Transverse colon (tissue), 4 donors: ENCODE results near the gene ZNF423. TPM values are rescaled to one million over a fixed set of nuclear protein-coding genes. Genes with fewer than 3 reads are reported as not detected.
A peak's percentile ranks its signal among the peaks of the same experiment; 100 is the strongest.

Source experiments
- DNase-seq: peaks from one replicate; pipeline ENCODE4 v3.0.0-alpha.2; 2019
- H3K27ac ChIP-seq, 4 donors: fragments of 200-600 bp; sonication (generic); 2 replicates each; pipeline ENCODE4 v1.5.1; 2016 to 2018; ENCODE audit warnings: inconsistent platforms in 4 of 4
- H3K27me3 ChIP-seq: fragments of 200-600 bp; sonication (generic); 2 replicates; pipeline ENCODE4 v1.5.1; 2017; ENCODE audit warnings: inconsistent platforms
- H3K36me3 ChIP-seq, 4 donors: fragments of 200-600 bp; sonication (generic); 2 replicates each; pipeline ENCODE4 v1.5.1; 2017 to 2019; ENCODE audit warnings: inconsistent platforms in 4 of 4
- H3K4me1 ChIP-seq, 4 donors: fragments of 200-600 bp; sonication (generic); 2 replicates each; pipeline ENCODE4 v1.5.1; 2017 to 2020; ENCODE audit warnings: inconsistent platforms in 4 of 4
- H3K4me3 ChIP-seq, 4 donors: fragments of 200-600 bp; sonication (generic); 1 replicate in 1 of 4; 2 replicates in 3 of 4; pipeline versions ENCODE4 v1.5.1 to v1.6.1; 2017 to 2019; ENCODE audit warnings: inconsistent platforms in 4 of 4
- H3K9me3 ChIP-seq, 2 donors: fragments of 200-600 bp; sonication (generic); 2 replicates each; pipeline ENCODE4 v1.5.1; 2017 to 2019; ENCODE audit warnings: inconsistent platforms in 2 of 2
- EP300 ChIP-seq: sonication (generic); formaldehyde crosslinking; IDR thresholded peaks from one replicate; pipeline ENCODE4 v1.6.1; 2017; ENCODE audit warnings: antibody characterized with exemption, low read depth
- POLR2A ChIP-seq: fragments of 450-650 bp; IDR thresholded peaks from one replicate; pipeline ENCODE4 v1.6.1; 2016; ENCODE audit warnings: antibody characterized with exemption, mild to moderate bottlenecking, moderate library complexity
- POLR2AphosphoS5 ChIP-seq, 3 donors: sonication (generic); formaldehyde crosslinking; IDR thresholded peaks; one replicate each; pipeline ENCODE4 v1.6.1; 2016; ENCODE audit warnings: antibody characterized with exemption in 3 of 3
- WGBS, 2 donors: methylation state at CpG; one replicate each; pipeline ENCODE4 v1.1.5; 2018; ENCODE audit warnings: low coverage in 1 of 2; 5-methylcytosine and 5-hydroxymethylcytosine counted together
- in situ Hi-C, 4 donors: fragments of 200-750 bp; cut with MboI; loops; one replicate each; pipeline versions ENCODE4 v1.15.0 to v1.15.1; 2017; ENCODE audit warnings: low sequenced_read_pairs in 3 of 4, low pct_ligation_motif_present in 1 of 4, low pct_unique_long_range_greater_than_20kb in 1 of 4
- intact Hi-C: fragments of 100-400 bp; cut with DNase I; formaldehyde crosslinking; loops from one replicate; pipeline ENCODE4 v1.15.1; 2023; ENCODE audit warnings: low total_unique reads
- total RNA-seq, 4 donors: library from RNA; depleted of rRNA; stranded (reverse); fragments of >200 nt; gene quantifications; one replicate each; pipeline ENCODE4 v1.1.0, GENCODE V29; 2016
- TF ChIP-seq, protein P1 (sequence below), 5 experiments: fragments of 200-600 bp in 3 of 5; fragments of 450-650 bp in 2 of 5; sonication (generic) in 3 of 5; IDR thresholded peaks; 1 replicate in 2 of 5; 2 replicates in 3 of 5; pipeline ENCODE4 v1.5.1; 2016 to 2017; ENCODE audit warnings: antibody characterized with exemption in 5 of 5, inconsistent platforms in 3 of 5, mild to moderate bottlenecking in 2 of 5, moderate library complexity in 1 of 5

The ZNF423 gene
- total RNA-seq, 4 donors from 2014 or later: 4.9 to 13.1 (median 7.2) TPM

DNA sequence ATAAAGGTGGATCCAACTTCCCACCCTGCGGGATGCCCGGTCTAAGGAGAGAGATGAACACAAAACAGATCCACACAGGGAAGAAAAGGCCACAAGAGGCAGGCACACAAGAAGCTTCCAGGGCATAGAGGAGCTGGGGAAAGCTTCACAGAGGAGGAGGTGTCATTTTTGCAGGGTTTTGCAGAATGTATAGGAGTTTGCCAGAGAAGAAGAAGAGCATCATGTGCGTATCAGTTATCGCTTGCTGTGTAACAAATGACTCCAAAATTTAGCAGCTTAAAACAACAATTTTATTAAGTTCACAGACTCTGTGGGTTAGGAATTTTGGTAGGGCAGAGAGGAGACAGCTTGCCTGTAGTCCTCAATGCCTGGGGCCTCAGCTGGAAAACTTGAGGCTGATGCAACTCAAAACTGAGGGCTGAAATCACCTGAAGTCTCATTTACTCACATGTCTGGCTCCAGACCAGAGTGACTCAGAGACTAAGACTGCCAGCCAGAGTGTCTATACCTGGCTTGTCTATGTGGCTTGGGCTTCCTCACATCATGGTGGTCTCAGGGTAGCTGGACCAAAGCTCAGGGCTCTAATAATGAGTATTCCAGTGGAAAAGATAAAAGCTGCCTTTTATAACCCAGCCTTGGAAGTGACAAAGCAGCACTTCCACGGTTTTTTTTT lies 33.9 kb upstream of the ZNF423 start:
- intact Hi-C loops (no loop called here), in situ Hi-C loops (no loop called here)
- H3K4me1 ChIP-seq: no peaks in the 10 kb centered on the region
- H3K4me3 ChIP-seq: no peak overlapping the region
- no peak for DNase-seq
- no peak overlapping the region for H3K27ac ChIP-seq
- no peak for TF ChIP-seq EP300
- TF ChIP-seq, protein P1, sequence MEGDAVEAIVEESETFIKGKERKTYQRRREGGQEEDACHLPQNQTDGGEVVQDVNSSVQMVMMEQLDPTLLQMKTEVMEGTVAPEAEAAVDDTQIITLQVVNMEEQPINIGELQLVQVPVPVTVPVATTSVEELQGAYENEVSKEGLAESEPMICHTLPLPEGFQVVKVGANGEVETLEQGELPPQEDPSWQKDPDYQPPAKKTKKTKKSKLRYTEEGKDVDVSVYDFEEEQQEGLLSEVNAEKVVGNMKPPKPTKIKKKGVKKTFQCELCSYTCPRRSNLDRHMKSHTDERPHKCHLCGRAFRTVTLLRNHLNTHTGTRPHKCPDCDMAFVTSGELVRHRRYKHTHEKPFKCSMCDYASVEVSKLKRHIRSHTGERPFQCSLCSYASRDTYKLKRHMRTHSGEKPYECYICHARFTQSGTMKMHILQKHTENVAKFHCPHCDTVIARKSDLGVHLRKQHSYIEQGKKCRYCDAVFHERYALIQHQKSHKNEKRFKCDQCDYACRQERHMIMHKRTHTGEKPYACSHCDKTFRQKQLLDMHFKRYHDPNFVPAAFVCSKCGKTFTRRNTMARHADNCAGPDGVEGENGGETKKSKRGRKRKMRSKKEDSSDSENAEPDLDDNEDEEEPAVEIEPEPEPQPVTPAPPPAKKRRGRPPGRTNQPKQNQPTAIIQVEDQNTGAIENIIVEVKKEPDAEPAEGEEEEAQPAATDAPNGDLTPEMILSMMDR (IDR thresholded peaks at IDR 0.05): no peak
- TF ChIP-seq POLR2AphosphoS5 (IDR thresholded peaks at IDR 0.05): no peak
- no peak for TF ChIP-seq POLR2A
- H3K9me3 ChIP-seq: no peaks in the 10 kb centered on the region
- no peaks in the 10 kb centered on the region for H3K27me3 ChIP-seq
- 88 to 90% methylated on average over 5 of the region's 5 CpGs for WGBS, 2 donors
- H3K36me3 ChIP-seq: no peaks in the 10 kb centered on the region

DNA sequence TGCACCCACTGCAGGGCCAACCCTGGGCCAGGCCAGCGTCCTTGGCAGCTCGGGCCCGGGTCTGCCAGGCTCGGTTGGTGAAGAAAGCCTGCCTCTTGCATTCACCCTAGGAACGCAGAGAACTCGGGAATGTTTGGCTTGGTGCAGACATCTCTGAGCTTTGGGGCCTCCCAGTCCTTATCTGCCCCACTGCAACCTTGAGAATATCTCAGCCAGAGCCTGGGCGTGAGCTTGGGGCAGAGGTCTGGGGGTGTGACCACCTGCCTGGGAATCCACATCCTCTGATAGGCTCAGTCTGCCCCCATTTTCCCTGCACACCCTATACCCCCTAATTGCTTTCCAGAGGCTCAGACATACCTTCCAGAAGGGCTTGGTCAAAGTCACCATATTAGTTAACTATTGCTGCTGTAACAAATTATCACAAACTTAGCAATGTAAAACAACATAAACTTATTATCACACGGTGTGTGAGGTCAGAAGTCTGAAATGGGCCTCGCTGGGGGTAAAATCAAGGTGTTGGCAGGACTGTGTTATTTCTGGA lies 30.7 kb upstream of the ZNF423 start:
- WGBS, 2 donors: 80 to 81% methylated on average over 2 to 9 of the region's 9 CpGs
- H3K4me3 ChIP-seq: no peak overlapping the region
- no peaks in the 10 kb centered on the region for H3K9me3 ChIP-seq
- H3K4me1 ChIP-seq: peaks cover 0 to 17% (median 11%) of the 10 kb centered on the region in 4 donors
- no peak overlapping the region for H3K27ac ChIP-seq
- in situ Hi-C loops (no loop called here), intact Hi-C loops (no loop called here)
- no peaks in the 10 kb centered on the region for H3K36me3 ChIP-seq
- TF ChIP-seq POLR2A (no peak), EP300 (no peak), POLR2AphosphoS5 (IDR thresholded peaks at IDR 0.05) (no peak)
- TF ChIP-seq, protein P1 (IDR thresholded peaks at IDR 0.05): no peak
- no peak for DNase-seq
- H3K27me3 ChIP-seq: no peaks in the 10 kb centered on the region

DNA sequence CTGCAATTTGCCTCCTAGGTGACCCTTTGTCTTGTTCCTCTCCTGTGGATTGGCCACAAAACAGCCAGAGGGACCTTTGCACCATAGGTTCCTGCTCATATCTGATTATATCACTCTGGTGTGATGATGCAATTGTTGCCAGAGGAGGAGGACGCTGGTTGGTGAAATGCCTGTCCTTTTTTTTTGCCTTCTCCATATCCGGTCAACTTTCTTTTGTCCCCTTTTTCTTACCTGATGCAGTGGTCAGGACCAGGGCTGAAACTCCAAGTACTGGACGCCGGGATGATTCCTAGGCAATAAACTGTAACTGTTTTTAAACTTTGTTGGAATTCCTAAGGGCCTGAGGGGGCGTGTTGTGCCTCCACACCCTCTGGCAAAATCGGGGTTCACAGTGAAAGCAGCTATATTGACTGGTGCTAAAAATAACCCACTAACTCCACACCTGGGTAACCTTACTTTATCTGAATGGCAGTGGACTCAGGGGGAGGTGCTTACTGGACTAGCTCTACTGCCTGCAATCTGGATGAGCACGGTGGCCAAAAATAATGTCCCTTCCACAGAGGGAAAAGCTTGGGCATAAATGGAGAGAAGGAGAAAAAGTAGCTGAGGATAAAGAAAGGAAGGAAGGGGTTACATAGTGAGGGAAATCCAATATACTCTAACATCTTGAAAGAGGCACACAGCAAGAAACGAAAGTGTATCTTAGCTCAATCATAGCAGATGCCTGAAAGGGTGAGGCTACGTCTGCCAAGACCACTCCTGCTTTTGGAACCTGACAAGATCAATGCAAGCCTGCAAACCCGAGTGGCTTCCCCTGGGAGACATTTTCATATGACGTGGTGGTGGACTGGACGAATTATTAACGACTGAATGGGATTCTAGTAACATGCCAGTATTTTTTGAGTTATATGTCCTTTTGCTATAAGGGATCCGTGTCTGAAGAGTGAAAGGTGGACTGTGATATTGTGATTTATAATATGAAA lies 28.4 kb upstream of the ZNF423 start:
- Histone ChIP-seq H3K9me3 (no peaks in the 10 kb centered on the region), H3K4me1 (peaks cover 0 to 17% (median 11%) of the 10 kb centered on the region in 4 donors), H3K4me3 (no peak overlapping the region), H3K36me3 (no peaks in the 10 kb centered on the region), H3K27me3 (no peaks in the 10 kb centered on the region), H3K27ac (peak overlapping the region; percentile 42 to 57 (median 52))
- peak; percentile 61 for DNase-seq
- in situ Hi-C loops: no loop called here
- TF ChIP-seq EP300 (no peak), POLR2AphosphoS5 (IDR thresholded peaks at IDR 0.05) (peak in 2 of 3 donors; percentile 11 to 29), POLR2A (no peak)
- 50 to 52% methylated on average over 8 to 14 of the region's 14 CpGs for WGBS, 2 donors
- intact Hi-C loops: no loop called here

DNA sequence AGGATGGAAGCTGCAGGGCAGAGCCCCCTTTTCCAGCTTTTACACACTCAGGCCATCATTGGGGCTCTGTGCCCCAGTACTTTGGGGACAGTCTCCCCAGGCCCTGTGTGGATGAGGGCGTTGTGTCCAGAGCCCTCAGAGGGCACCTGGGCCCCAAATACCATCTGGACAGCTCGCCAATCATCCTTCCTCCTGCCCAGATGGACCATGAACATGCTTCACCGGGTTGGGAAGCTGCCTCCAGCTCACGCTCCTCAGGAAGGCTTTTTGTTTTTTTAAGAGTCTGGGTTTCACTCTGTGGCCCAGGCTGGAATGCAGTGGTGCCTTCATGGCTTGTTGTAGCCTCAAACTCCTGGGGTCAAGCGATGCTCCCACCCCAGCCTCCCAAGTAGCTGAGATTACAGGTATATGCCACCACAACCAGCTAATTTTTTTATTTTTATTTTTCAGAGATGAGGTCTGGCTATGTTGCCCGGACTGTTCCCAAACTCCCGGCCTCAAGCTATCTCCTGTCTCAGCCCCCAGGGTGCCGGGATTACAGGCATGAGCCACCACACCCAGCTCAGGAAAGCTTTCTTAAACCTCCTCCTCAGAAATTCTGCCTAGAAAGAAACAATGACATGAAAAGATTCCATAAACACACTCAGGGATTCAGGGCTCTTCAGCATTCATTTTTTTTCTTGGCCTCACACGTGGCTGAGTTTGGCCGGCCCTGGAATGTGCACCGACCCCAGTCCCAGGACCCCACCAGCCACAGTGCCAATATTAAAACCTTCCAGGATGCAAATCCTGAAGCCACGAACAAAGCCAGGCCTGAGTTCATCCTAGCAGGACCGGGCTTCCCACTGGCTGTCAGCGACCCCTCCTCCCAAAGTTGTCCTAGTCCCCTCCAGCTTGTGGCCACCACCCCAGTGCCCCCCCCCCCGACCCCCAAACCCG lies 27.4 kb upstream of the ZNF423 start:
- WGBS, 2 donors: 51 to 65% methylated on average over 8 to 16 of the region's 16 CpGs
- intact Hi-C loops (no loop called here), in situ Hi-C loops (no loop called here)
- H3K27ac ChIP-seq: peak overlapping the region; percentile 42 to 57 (median 50)
- peaks cover 0 to 17% (median 11%) of the 10 kb centered on the region in 4 donors for H3K4me1 ChIP-seq
- no peaks in the 10 kb centered on the region for H3K36me3 ChIP-seq
- DNase-seq: no peak
- H3K27me3 ChIP-seq: no peaks in the 10 kb centered on the region
- no peak overlapping the region for H3K4me3 ChIP-seq
- no peaks in the 10 kb centered on the region for H3K9me3 ChIP-seq
- TF ChIP-seq POLR2A: no peak
- TF ChIP-seq, protein P1 (IDR thresholded peaks at IDR 0.05): no peak
- no peak for TF ChIP-seq EP300
- no peak for TF ChIP-seq POLR2AphosphoS5 (IDR thresholded peaks at IDR 0.05)
